ENCODE data around the gene PRR9.
A peak's percentile ranks its signal among the peaks of the same experiment; 100 is the strongest.

PRR9 gene

DNA sequence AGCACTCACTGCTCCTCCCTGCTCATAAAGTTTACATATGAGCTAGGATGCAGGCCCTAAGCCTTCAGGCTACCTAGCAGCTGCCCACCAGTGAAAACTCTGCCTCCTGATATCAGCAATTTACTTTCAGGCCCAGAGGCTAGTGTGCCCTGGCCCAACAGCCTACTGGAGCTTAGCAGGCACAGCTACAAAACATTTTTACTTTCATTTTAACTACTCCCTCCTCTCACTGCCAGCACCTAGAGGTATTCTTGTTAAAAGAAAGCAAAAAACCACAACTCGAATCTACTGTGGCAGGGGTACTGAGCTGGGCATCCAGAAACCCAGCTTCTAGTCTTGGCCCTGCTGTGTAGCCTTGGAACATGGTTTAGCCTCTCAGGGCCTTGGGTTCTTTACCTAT, 36.3 kb downstream of the PRR9 start:
- in situ Hi-C loops (cut with MboI; ENCODE audit: low sequenced_read_pairs, unreplicated experiment): no loop called here
- TF ChIP-seq, protein P1, sequence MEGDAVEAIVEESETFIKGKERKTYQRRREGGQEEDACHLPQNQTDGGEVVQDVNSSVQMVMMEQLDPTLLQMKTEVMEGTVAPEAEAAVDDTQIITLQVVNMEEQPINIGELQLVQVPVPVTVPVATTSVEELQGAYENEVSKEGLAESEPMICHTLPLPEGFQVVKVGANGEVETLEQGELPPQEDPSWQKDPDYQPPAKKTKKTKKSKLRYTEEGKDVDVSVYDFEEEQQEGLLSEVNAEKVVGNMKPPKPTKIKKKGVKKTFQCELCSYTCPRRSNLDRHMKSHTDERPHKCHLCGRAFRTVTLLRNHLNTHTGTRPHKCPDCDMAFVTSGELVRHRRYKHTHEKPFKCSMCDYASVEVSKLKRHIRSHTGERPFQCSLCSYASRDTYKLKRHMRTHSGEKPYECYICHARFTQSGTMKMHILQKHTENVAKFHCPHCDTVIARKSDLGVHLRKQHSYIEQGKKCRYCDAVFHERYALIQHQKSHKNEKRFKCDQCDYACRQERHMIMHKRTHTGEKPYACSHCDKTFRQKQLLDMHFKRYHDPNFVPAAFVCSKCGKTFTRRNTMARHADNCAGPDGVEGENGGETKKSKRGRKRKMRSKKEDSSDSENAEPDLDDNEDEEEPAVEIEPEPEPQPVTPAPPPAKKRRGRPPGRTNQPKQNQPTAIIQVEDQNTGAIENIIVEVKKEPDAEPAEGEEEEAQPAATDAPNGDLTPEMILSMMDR (IDR thresholded peaks at IDR 0.05; ENCODE audit: borderline replicate concordance, control extremely low read depth, extremely low read depth, insufficient read depth, missing control alignments): no peak
- no peak for DNase-seq (ENCODE audit: low spot score)

DNA sequence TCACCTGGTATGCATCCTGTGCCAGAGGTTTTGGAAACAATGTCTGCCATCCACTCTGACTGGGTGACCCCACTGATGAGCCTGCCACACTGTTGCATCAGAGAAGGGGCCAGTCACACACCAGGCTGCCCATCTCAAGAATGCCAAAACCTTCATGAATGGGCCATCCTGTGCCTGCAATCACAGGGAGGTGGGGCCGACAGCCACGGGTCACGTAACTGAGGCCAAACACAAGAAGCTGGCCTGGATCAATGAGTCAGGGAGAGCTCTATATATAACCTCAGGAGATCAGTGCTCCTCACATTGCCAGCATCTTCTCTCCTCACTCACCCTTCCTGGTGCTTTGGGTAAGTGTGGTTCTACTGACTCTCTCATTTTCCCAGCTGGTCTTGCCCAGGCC, 42.0 kb downstream of the PRR9 start, which contains the start of gene LORICRIN:
LORICRIN (plus strand) TSS at position 301 of the 400 bp plus-strand sequence. CDS start 1,263 bp downstream, outside the sequence.
- in situ Hi-C loops (cut with MboI; ENCODE audit: low sequenced_read_pairs, unreplicated experiment): no loop called here
- no peak for DNase-seq (ENCODE audit: low spot score)
- TF ChIP-seq, protein P1 (IDR thresholded peaks at IDR 0.05; ENCODE audit: borderline replicate concordance, control extremely low read depth, extremely low read depth, insufficient read depth, missing control alignments): no peak

DNA sequence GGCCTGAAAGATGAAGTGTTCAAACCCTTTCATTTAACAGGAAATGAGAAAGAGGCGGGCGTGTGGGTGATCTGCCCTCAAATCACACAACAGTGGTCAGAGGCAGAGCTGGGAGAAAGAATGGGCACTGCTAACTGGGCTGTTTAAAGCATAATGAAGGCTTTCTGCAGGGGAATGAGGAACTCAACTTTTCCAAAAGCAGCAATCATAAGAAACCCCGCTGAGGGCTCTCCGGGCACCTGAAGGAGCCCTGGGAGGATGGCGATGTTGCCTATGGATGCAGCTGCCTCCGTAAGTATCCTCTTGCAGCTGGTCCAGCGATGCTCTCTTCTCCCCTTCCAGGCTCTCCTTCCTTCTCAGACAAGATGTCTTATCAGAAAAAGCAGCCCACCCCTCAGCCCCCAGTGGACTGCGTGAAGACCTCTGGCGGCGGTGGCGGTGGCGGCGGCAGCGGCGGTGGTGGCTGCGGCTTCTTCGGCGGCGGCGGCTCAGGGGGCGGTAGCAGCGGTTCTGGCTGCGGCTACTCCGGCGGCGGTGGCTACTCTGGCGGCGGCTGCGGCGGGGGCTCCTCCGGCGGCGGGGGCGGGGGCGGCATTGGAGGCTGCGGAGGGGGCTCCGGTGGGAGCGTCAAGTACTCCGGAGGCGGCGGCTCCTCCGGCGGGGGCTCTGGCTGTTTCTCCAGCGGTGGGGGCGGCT, 43.3 kb downstream of the PRR9 start:
- TF ChIP-seq, protein P1 (IDR thresholded peaks at IDR 0.05; ENCODE audit: borderline replicate concordance, control extremely low read depth, extremely low read depth, insufficient read depth, missing control alignments): no peak
- in situ Hi-C loops (cut with MboI; ENCODE audit: low sequenced_read_pairs, unreplicated experiment): no loop called here
- peak; percentile 41 for DNase-seq (ENCODE audit: low spot score)

DNA sequence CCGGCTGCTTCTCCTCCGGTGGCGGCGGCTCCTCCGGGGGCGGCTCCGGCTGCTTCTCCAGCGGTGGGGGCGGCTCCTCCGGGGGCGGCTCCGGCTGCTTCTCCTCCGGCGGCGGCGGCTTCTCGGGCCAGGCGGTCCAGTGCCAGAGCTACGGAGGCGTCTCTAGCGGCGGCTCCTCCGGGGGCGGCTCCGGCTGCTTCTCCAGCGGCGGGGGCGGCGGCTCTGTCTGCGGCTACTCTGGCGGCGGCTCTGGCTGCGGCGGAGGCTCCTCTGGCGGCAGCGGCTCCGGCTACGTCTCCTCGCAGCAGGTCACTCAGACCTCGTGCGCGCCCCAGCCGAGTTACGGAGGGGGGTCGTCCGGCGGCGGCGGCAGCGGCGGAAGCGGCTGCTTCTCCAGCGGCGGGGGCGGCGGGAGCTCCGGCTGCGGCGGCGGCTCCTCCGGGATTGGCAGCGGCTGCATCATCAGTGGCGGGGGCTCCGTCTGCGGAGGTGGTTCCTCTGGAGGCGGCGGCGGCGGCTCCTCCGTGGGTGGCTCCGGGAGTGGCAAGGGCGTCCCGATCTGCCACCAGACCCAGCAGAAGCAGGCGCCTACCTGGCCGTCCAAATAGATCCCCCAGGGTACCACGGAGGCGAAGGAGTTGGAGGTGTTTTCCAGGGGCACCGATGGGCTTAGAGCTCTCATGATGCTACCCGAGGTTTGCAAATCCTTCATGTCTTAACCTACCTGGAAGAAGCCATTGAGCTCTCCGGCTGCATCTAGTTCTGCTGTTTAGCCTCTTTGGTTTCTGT, 44.1 kb downstream of the PRR9 start:
- TF ChIP-seq, protein P1 (IDR thresholded peaks at IDR 0.05; ENCODE audit: borderline replicate concordance, control extremely low read depth, extremely low read depth, insufficient read depth, missing control alignments): no peak

DNA sequence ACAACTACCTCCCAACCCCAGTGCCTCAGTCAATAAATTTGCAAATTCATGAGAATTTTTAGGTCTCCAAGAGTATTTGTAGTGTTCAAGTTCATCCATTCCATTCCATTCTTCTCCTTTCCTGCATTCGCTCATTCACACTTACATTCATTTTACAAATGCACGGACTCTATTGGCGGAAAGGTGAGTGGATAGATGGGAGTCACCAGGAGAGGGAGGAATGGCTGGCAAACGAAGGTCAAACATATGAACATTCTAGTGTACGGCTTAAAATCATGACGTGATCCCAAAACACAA, 44.6 kb downstream of the PRR9 start:
- TF ChIP-seq, protein P1 (IDR thresholded peaks at IDR 0.05; ENCODE audit: borderline replicate concordance, control extremely low read depth, extremely low read depth, insufficient read depth, missing control alignments): no peak
- no peak for DNase-seq (ENCODE audit: low spot score)
- in situ Hi-C loops (cut with MboI; ENCODE audit: low sequenced_read_pairs, unreplicated experiment): no loop called here

More for the DNA sequence above, 44.1 kb downstream of the PRR9 start:
- in situ Hi-C loops (cut with MboI; ENCODE audit: low sequenced_read_pairs, unreplicated experiment): no loop called here
- peak; percentile 50 for DNase-seq (ENCODE audit: low spot score)

DNA sequence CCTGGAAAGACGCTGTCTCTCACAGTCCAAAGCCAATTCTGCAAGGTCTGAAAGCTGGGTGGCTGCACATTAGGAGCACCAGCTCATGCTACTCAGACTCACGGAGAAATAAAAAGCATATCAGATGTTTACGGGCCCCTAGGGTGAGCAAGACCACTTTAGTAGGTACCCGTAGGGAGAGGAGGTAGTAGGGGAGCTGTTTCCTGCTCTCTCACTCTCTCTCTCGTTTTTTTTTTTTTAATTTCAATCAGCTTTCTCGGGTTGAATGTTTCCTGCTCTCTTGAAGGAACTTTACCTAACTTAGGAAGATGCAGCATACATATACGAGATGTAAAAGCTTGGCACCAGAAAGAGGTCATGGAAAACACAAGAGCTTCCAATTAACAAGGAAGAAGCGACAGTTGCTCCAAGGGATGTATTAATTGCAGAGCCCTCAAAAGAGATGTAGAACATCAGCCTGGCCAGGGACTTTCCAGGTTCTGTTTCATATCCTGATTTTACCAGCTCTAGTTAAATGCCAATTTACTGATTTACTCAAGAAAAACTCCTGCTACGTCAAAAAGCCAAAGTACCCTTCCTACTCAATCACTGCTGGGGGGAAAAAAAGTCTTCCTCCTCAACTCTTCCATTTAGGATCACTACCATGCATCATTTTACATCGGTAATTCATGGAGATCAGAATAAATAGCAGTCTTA, 45.2 kb downstream of the PRR9 start:
- in situ Hi-C loops (cut with MboI; ENCODE audit: low sequenced_read_pairs, unreplicated experiment): no loop called here
- DNase-seq (ENCODE audit: low spot score): peak; percentile 41
- TF ChIP-seq, protein P1 (IDR thresholded peaks at IDR 0.05; ENCODE audit: borderline replicate concordance, control extremely low read depth, extremely low read depth, insufficient read depth, missing control alignments): no peak
